22Rv1 (cell line): ENCODE data around the gene TEX26.

Experiments
- ZFX ChIP-seq: fragments of 450-650 bp; IDR thresholded peaks from 2 replicates; pipeline ENCODE4 v1.6.1; 2017; ENCODE audit warnings: antibody characterized with exemption, borderline replicate concordance
- TF ChIP-seq, protein P1 (sequence below): fragments of 450-650 bp; IDR thresholded peaks from 2 replicates; pipeline ENCODE4 v1.5.1; 2017; ENCODE audit warnings: mild to moderate bottlenecking

DNA sequence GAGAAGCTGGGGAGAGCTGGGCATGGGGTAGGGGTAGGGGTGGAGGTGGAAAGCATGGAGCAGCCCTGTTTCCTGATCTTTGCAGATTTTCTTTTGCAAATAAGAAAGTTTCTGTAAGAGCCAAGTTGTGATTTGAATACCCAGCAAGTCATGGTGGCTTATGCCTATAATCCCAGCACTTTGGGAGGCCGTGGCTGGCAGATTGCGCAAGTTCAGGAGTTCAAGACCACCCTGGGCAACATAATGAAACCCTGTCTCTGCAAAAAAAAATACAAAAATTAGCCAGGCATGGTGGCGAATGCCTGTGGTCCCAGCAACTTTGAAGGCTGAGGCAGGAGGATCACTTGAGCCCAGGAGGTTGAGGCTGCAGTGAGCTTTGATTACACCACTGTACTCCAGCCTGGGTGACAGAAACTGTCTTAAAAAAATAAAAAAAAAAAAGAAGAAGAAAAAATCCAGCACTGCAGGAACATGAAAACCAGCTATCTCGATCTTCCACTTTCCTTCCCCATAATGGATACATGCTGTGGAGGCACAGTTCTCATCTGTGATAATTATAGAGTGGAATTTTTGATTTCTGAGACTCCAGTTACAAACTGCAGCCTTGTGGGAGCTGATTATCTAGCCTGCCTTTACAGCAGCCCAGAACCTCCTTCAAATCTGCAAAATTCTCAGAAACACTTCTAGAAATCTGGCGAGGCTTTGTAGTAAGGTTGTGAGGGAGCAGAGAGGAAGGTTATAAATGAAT, 12.1 kb upstream of the TEX26 start:
- TF ChIP-seq, protein P1, sequence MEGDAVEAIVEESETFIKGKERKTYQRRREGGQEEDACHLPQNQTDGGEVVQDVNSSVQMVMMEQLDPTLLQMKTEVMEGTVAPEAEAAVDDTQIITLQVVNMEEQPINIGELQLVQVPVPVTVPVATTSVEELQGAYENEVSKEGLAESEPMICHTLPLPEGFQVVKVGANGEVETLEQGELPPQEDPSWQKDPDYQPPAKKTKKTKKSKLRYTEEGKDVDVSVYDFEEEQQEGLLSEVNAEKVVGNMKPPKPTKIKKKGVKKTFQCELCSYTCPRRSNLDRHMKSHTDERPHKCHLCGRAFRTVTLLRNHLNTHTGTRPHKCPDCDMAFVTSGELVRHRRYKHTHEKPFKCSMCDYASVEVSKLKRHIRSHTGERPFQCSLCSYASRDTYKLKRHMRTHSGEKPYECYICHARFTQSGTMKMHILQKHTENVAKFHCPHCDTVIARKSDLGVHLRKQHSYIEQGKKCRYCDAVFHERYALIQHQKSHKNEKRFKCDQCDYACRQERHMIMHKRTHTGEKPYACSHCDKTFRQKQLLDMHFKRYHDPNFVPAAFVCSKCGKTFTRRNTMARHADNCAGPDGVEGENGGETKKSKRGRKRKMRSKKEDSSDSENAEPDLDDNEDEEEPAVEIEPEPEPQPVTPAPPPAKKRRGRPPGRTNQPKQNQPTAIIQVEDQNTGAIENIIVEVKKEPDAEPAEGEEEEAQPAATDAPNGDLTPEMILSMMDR: no peak
- no peak for TF ChIP-seq ZFX
